Stimulated activated naive B cell treated with anti-CD40 and anti-IgM and Interleukin-4, amounts not matched to agents 10 μg/mL and 1 μg/mL and 100 μg/mL, for 72 hours (primary cell): ENCODE measurements around the gene RRP8.

ENCODE experiments used
- ATAC-seq, 2 donors: fragments of 150-1000 bp; cut with Tn5 transposase; replicated peaks; 2 replicates each; pipeline ENCODE4 v1.10.0; 2021; ENCODE audit warnings: moderate library complexity in 1 of 2
- DNase-seq: peaks from one replicate; pipeline ENCODE4 v3.0.0; 2021
- H3K27ac Mint-ChIP-seq: one replicate; pipeline ENCODE4 v1.8.0; 2022; ENCODE audit warnings: mild to moderate bottlenecking, mixed read lengths
- H3K27me3 Mint-ChIP-seq, 2 donors: one replicate each; pipeline ENCODE4 v1.8.0; 2022; ENCODE audit warnings: mixed read lengths in 2 of 2
- H3K36me3 Mint-ChIP-seq, 2 donors: one replicate each; pipeline ENCODE4 v1.8.0; 2022; ENCODE audit warnings: mixed read lengths in 2 of 2, mild to moderate bottlenecking in 1 of 2
- H3K4me1 Mint-ChIP-seq, 2 donors: one replicate each; pipeline ENCODE4 v1.8.0; 2022; ENCODE audit warnings: mixed read lengths in 2 of 2, mild to moderate bottlenecking in 1 of 2
- H3K4me3 Mint-ChIP-seq, 2 donors: one replicate each; pipeline ENCODE4 v1.8.0; 2022; ENCODE audit warnings: mild to moderate bottlenecking in 2 of 2, mixed read lengths in 2 of 2, moderate library complexity in 1 of 2
- H3K9me3 Mint-ChIP-seq, 2 donors: one replicate each; pipeline ENCODE4 v1.8.0; 2022; ENCODE audit warnings: mixed read lengths in 2 of 2, mild to moderate bottlenecking in 1 of 2

Gene RRP8

DNA sequence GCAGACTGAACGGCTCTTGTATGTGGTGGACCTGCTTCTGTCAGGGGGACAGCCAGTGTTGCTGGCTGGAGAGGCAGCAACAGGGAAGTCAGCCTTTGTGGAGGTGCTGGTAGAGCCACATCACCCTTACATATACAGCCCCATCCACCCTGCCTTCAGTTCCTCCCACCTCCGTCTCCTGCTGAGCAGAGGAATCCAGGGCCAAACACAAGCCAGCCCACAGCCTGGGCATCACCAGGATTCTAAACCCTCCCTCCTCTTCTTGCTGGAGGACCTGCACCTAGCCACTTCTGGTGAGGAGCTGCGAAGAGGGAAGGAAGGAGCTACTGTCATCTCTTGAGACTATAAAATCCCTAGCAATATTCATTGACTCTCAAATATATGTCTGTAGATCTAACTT, 54.8 kb downstream of the RRP8 start:
- Mint-ChIP-seq H3K27ac (no peak overlapping the region), H3K27me3 (no peaks in the 10 kb centered on the region), H3K4me3 (no peak overlapping the region), H3K36me3 (peaks cover 17 to 19% of the 10 kb centered on the region in 2 donors), H3K4me1 (no peaks in the 10 kb centered on the region), H3K9me3 (no peaks in the 10 kb centered on the region)
- ATAC-seq (no peak), DNase-seq (no peak)

GRCh38 chr11:6548121-6548520, 55.3 kb downstream of the RRP8 start:
- Mint-ChIP-seq H3K36me3 (peaks cover 17 to 19% of the 10 kb centered on the region in 2 donors), H3K4me1 (no peaks in the 10 kb centered on the region), H3K27ac (no peak overlapping the region), H3K9me3 (no peaks in the 10 kb centered on the region), H3K27me3 (no peaks in the 10 kb centered on the region), H3K4me3 (no peak overlapping the region)
- ATAC-seq (no peak), DNase-seq (no peak)

DNA sequence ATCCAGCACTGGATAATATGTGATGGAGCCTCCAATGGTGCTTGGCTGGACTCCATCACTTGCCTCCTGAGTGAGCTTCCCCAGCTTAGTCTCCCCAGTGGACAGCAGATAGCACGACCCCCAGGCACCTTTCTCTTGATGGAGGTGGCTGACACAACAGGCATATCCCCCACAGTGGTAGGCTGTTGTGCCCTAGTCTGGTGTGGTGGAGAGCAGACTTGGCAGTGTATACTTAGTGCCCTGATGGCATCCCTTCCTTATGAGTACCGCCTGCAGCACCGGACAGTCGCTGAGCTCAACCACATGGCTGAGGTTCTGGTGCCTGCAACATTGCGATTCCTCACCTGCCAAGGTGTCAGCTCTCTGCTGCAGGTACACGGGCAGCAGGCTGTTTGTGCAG, 56.2 kb downstream of the RRP8 start:
- H3K4me1 Mint-ChIP-seq: no peaks in the 10 kb centered on the region
- H3K27ac Mint-ChIP-seq: no peak overlapping the region

GRCh38 chr11:6546735-6547134, 56.7 kb downstream of the RRP8 start:
- Mint-ChIP-seq H3K9me3 (no peaks in the 10 kb centered on the region), H3K27ac (no peak overlapping the region), H3K27me3 (no peaks in the 10 kb centered on the region), H3K4me1 (no peaks in the 10 kb centered on the region), H3K4me3 (no peak overlapping the region), H3K36me3 (peaks cover 20 to 29% of the 10 kb centered on the region in 2 donors)
- no peak for DNase-seq
- ATAC-seq: no peak

More for the DNA sequence above, 56.2 kb downstream of the RRP8 start:
- ATAC-seq (no peak), DNase-seq (no peak)
- Mint-ChIP-seq H3K9me3 (no peaks in the 10 kb centered on the region), H3K4me3 (no peak overlapping the region), H3K27me3 (no peaks in the 10 kb centered on the region), H3K36me3 (peaks cover 20 to 29% of the 10 kb centered on the region in 2 donors)

- DNase-seq (no peak), ATAC-seq (no peak)
- peaks cover 19 to 29% of the 10 kb centered on the region in 2 donors for H3K36me3 Mint-ChIP-seq
- H3K9me3 Mint-ChIP-seq: no peaks in the 10 kb centered on the region
- no peaks in the 10 kb centered on the region for H3K4me1 Mint-ChIP-seq
- H3K27me3 Mint-ChIP-seq: no peaks in the 10 kb centered on the region
- no peak overlapping the region for H3K4me3 Mint-ChIP-seq
- no peak overlapping the region for H3K27ac Mint-ChIP-seq
Measured at GRCh38 chr11:6545917-6546605, 57.4 kb downstream of the RRP8 start.
